ENCODE results near the gene CHURC1.

Gene CHURC1

DNA sequence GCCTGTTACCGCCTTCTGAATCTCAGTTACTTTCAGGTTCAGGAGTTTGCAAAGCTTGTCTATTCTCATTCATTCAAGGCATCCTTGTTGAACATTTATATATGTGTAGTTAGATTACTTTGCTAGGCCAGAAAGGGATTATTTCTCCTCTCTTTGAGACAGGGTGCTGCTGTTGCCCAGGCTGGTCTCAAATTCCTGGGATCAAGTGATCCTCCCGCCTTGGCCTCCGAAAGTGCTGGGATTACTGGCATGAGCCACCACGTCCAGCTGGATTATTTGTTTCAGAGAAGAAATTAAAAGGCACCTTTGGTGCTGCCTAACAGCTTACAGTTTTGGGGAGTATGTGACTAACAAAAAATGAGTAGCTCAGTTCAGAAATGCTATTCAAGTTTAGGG lies 772 bp downstream of the CHURC1 start:
- Histone ChIP-seq H3K79me2 (ENCODE audit: insufficient read depth, low read length) (peaks cover 58% of the 10 kb centered on the region), H2AFZ (ENCODE audit: low read depth, low read length) (peak overlapping the region; percentile 93; the same call in 1 of the 2 replicates), H4K20me1 (ENCODE audit: insufficient read depth, low read length) (peaks cover 19% of the 10 kb centered on the region; the same call in 1 of the 2 replicates), H3K9ac (ENCODE audit: low read depth, low read length) (peak overlapping the region; percentile 92), H3K27me3 (ENCODE audit: insufficient read depth, low read length, poor library complexity) (no peaks in the 10 kb centered on the region), H3K36me3 (ENCODE audit: insufficient read depth, low read length) (peaks cover 4% of the 10 kb centered on the region; the same call in 1 of the 2 replicates), H3K4me2 (ENCODE audit: insufficient read depth, low read length) (peak overlapping the region; percentile 84), H3K27ac (ENCODE audit: low read length) (peak overlapping the region; percentile 94), H3K9me3 (ENCODE audit: insufficient read depth, low read length, severe bottlenecking) (no peaks in the 10 kb centered on the region), H3K4me3 (ENCODE audit: low read depth in 1 of 2, low read length in 2 of 2) (peak overlapping the region; percentile 70 to 88), H3K4me1 (ENCODE audit: insufficient read depth, low read length) (peaks cover 27% of the 10 kb centered on the region)
- ATAC-seq (ENCODE audit: insufficient read depth, low read depth) (no peak), DNase-seq (no peak)
- no peak for TF ChIP-seq EZH2 (IDR thresholded peaks at IDR 0.05; ENCODE audit: borderline replicate concordance, low read depth, low read length, severe bottlenecking)

DNA sequence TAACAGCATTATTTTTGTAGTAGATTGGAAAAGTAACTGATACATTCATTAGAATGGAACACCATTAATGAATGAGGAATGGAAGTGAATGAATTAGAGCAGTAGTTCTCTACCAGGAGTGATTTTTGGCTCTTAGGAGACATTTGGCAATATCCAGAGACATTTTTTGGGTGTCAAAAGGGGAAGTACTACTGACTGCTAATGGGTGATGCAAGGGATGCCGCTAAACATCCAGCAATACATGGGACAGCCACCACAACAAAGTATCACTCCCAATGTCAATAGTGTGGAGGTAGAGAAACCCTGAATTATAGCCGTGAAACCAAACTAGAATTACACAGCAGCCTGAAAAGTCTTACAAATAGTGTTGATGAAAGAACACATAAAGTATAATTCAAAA lies 1.5 kb downstream of the CHURC1 start:
- Histone ChIP-seq H3K4me3 (ENCODE audit: low read depth in 1 of 2, low read length in 2 of 2) (peak overlapping the region in 1 of 2 experiments; percentile 88; a peak in 2 of 4 replicates), H3K4me2 (ENCODE audit: insufficient read depth, low read length) (peak overlapping the region; percentile 84)

DNA sequence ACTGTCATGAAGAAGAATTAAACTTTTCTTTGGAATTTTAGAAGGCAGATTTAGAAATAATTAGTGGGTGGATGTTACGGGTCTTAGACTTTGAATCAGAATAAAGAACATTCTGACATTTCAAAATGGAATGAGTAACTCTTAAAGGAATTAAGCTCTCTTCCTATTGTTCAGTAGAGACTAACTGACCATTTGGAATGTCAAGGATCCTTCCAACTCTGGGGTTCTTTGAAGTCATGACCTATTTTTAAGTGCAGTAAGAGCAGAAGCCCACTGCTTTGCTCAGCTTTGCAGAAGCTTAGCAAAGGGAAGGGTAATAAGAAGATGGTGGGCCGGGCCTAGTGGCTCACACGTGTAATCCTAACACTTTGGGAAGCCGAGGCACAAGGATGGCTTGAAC lies 4.0 kb downstream of the CHURC1 start:
- Histone ChIP-seq H3K9me3 (ENCODE audit: insufficient read depth, low read length, severe bottlenecking) (no peaks in the 10 kb centered on the region), H4K20me1 (ENCODE audit: insufficient read depth, low read length) (peaks cover 23% of the 10 kb centered on the region; the same call in 1 of the 2 replicates), H3K9ac (ENCODE audit: low read depth, low read length) (no peak overlapping the region), H3K79me2 (ENCODE audit: insufficient read depth, low read length) (peaks cover 85% of the 10 kb centered on the region), H3K36me3 (ENCODE audit: insufficient read depth, low read length) (peaks cover 4% of the 10 kb centered on the region), H3K27ac (ENCODE audit: low read length) (no peak overlapping the region), H3K4me1 (ENCODE audit: insufficient read depth, low read length) (peaks cover 27% of the 10 kb centered on the region), H2AFZ (ENCODE audit: low read depth, low read length) (no peak overlapping the region), H3K4me3 (ENCODE audit: low read depth in 1 of 2, low read length in 2 of 2) (no peak overlapping the region), H3K4me2 (ENCODE audit: insufficient read depth, low read length) (no peak overlapping the region), H3K27me3 (ENCODE audit: insufficient read depth, low read length, poor library complexity) (no peaks in the 10 kb centered on the region)
- no peak for ATAC-seq (ENCODE audit: insufficient read depth, low read depth)
- DNase-seq, result no peak
- no peak for TF ChIP-seq EZH2 (IDR thresholded peaks at IDR 0.05; ENCODE audit: borderline replicate concordance, low read depth, low read length, severe bottlenecking)
- TF ChIP-seq CTCF (IDR thresholded peaks at IDR 0.05; ENCODE audit: borderline replicate concordance, extremely low read depth, low read length, poor library complexity, severe bottlenecking), result no peak

More for the DNA sequence above, 1.5 kb downstream of the CHURC1 start:
- Histone ChIP-seq H2AFZ (ENCODE audit: low read depth, low read length) (no peak overlapping the region), H3K79me2 (ENCODE audit: insufficient read depth, low read length) (peaks cover 66% of the 10 kb centered on the region), H3K27ac (ENCODE audit: low read length) (peak overlapping the region; percentile 94; the same call in 1 of the 2 replicates), H3K4me1 (ENCODE audit: insufficient read depth, low read length) (peaks cover 27% of the 10 kb centered on the region), H3K36me3 (ENCODE audit: insufficient read depth, low read length) (peaks cover 4% of the 10 kb centered on the region; the same call in 1 of the 2 replicates), H3K27me3 (ENCODE audit: insufficient read depth, low read length, poor library complexity) (no peaks in the 10 kb centered on the region), H3K9me3 (ENCODE audit: insufficient read depth, low read length, severe bottlenecking) (no peaks in the 10 kb centered on the region), H4K20me1 (ENCODE audit: insufficient read depth, low read length) (peaks cover 23% of the 10 kb centered on the region; the same call in 1 of the 2 replicates), H3K9ac (ENCODE audit: low read depth, low read length) (peak overlapping the region; percentile 92; the same call in 1 of the 2 replicates)
- TF ChIP-seq CTCF (IDR thresholded peaks at IDR 0.05; ENCODE audit: borderline replicate concordance, extremely low read depth, low read length, poor library complexity, severe bottlenecking) (no peak), EZH2 (IDR thresholded peaks at IDR 0.05; ENCODE audit: borderline replicate concordance, low read depth, low read length, severe bottlenecking) (no peak)
- DNase-seq, result no peak
- ATAC-seq (ENCODE audit: insufficient read depth, low read depth), result no peak

DNA sequence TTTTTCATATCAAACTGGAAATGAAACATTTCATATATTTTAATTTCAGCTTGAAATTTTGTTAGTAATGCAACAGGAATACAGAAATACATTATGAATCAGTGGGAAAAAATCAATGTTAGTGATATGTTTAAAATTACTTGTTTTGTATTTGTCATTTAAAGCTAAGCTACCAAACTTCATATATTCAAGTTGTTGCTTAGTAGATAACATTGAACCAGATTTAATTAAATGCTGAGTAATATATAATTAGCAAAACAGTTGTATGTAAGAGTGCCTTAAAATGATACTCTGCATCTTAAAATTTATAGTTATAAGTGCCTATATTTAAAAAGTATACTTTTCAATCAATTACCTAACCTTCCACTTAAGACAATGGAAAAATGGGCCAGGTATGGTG lies 5.0 kb downstream of the CHURC1 start:
- Histone ChIP-seq H3K79me2 (ENCODE audit: insufficient read depth, low read length) (peaks cover 91% of the 10 kb centered on the region), H3K4me2 (ENCODE audit: insufficient read depth, low read length) (no peak overlapping the region), H3K9ac (ENCODE audit: low read depth, low read length) (no peak overlapping the region), H4K20me1 (ENCODE audit: insufficient read depth, low read length) (peaks cover 23% of the 10 kb centered on the region; the same call in 1 of the 2 replicates), H3K9me3 (ENCODE audit: insufficient read depth, low read length, severe bottlenecking) (no peaks in the 10 kb centered on the region), H3K4me3 (ENCODE audit: low read depth in 1 of 2, low read length in 2 of 2) (no peak overlapping the region), H3K27me3 (ENCODE audit: insufficient read depth, low read length, poor library complexity) (no peaks in the 10 kb centered on the region), H3K4me1 (ENCODE audit: insufficient read depth, low read length) (peaks cover 21% of the 10 kb centered on the region), H3K36me3 (ENCODE audit: insufficient read depth, low read length) (peaks cover 10% of the 10 kb centered on the region), H3K27ac (ENCODE audit: low read length) (no peak overlapping the region), H2AFZ (ENCODE audit: low read depth, low read length) (no peak overlapping the region)
- no peak for DNase-seq
- TF ChIP-seq EZH2 (IDR thresholded peaks at IDR 0.05; ENCODE audit: borderline replicate concordance, low read depth, low read length, severe bottlenecking) (no peak), CTCF (IDR thresholded peaks at IDR 0.05; ENCODE audit: borderline replicate concordance, extremely low read depth, low read length, poor library complexity, severe bottlenecking) (no peak)
- ATAC-seq (ENCODE audit: insufficient read depth, low read depth), result no peak
